Measurements from ENCODE around the gene CCNJL. TPM values are rescaled to one million over a fixed set of nuclear protein-coding genes. Genes with fewer than 3 reads are reported as not detected.

CCNJL gene
- polyA plus RNA-seq, 1 donor (not counting 4 experiments of a cell fraction or from before 2014, with no cell fraction given) = 1.6 TPM

GRCh38 chr5:160281275-160281674 lies 31.1 kb downstream of the CCNJL start:
- H3K79me2 ChIP-seq (ENCODE audit: control insufficient read depth, insufficient read depth, low read length) = no peaks in the 10 kb centered on the region
- H3K9me3 ChIP-seq (ENCODE audit: control insufficient read depth, low read depth, low read length) = no peaks in the 10 kb centered on the region
- no peaks in the 10 kb centered on the region for H4K20me1 ChIP-seq (ENCODE audit: control insufficient read depth, extremely low read depth, insufficient read depth, low read length)
- dilution Hi-C loops (cut with MboI; ENCODE audit: extremely low pct_ligation_motif_present, low sequenced_read_pairs) = no loop called here
- H3K9me1 ChIP-seq (ENCODE audit: control insufficient read depth, extremely low read depth, insufficient read depth, low read length) = no peaks in the 10 kb centered on the region
- no peaks in the 10 kb centered on the region for H3K27me3 ChIP-seq (ENCODE audit: control insufficient read depth, extremely low read depth, insufficient read depth, low read length)
- DNase-seq (ENCODE audit: low read depth, low spot score) = no peak
- H2AFZ ChIP-seq (ENCODE audit: control insufficient read depth, low read length) = no peak overlapping the region
- TF ChIP-seq EZH2 (IDR thresholded peaks at IDR 0.05; ENCODE audit: low read length) (no peak), CTCF (optimal IDR thresholded peaks at IDR 0.05 in 1 of 3, IDR thresholded peaks at IDR 0.05 in 1 of 3, conservative IDR thresholded peaks at IDR 0.05 in 1 of 3; ENCODE audit: extremely low read depth in 1 of 3, insufficient read depth in 2 of 3, low read length in 3 of 3) (no peak)
- no peak overlapping the region for H3K27ac ChIP-seq (ENCODE audit: control insufficient read depth, insufficient read depth, low read length)
- FAIRE-seq = no peak
- H3K4me1 ChIP-seq (ENCODE audit: control insufficient read depth, extremely low read depth, insufficient read depth, low read length) = no peaks in the 10 kb centered on the region
- H3K36me3 ChIP-seq (ENCODE audit: control insufficient read depth in 2 of 2, extremely low read depth in 1 of 2, insufficient read depth in 2 of 2, low read length in 2 of 2) = no peaks in the 10 kb centered on the region
- no peak overlapping the region for H3K9ac ChIP-seq (ENCODE audit: control insufficient read depth, extremely low read depth, insufficient read depth, low read length)
- H3K4me2 ChIP-seq (ENCODE audit: control insufficient read depth, extremely low read depth, insufficient read depth, low read depth, low read length) = no peak overlapping the region
- no peak overlapping the region for H3K4me3 ChIP-seq (ENCODE audit: control insufficient read depth in 2 of 3, extremely low read depth in 1 of 3, insufficient read depth in 2 of 3, low read depth in 1 of 3, low read length in 3 of 3)

- Histone ChIP-seq H3K4me2 (ENCODE audit: control insufficient read depth, extremely low read depth, insufficient read depth, low read depth, low read length) (no peak overlapping the region), H2AFZ (ENCODE audit: control insufficient read depth, low read length) (no peak overlapping the region), H3K36me3 (ENCODE audit: control insufficient read depth in 2 of 2, extremely low read depth in 1 of 2, insufficient read depth in 2 of 2, low read length in 2 of 2) (no peaks in the 10 kb centered on the region), H3K9me1 (ENCODE audit: control insufficient read depth, extremely low read depth, insufficient read depth, low read length) (no peaks in the 10 kb centered on the region), H3K4me1 (ENCODE audit: control insufficient read depth, extremely low read depth, insufficient read depth, low read length) (no peaks in the 10 kb centered on the region), H3K9ac (ENCODE audit: control insufficient read depth, extremely low read depth, insufficient read depth, low read length) (no peak overlapping the region), H4K20me1 (ENCODE audit: control insufficient read depth, extremely low read depth, insufficient read depth, low read length) (no peaks in the 10 kb centered on the region), H3K27me3 (ENCODE audit: control insufficient read depth, extremely low read depth, insufficient read depth, low read length) (no peaks in the 10 kb centered on the region), H3K79me2 (ENCODE audit: control insufficient read depth, insufficient read depth, low read length) (no peaks in the 10 kb centered on the region), H3K4me3 (ENCODE audit: control insufficient read depth in 2 of 3, extremely low read depth in 1 of 3, insufficient read depth in 2 of 3, low read depth in 1 of 3, low read length in 3 of 3) (no peak overlapping the region), H3K9me3 (ENCODE audit: control insufficient read depth, low read depth, low read length) (no peaks in the 10 kb centered on the region), H3K27ac (ENCODE audit: control insufficient read depth, insufficient read depth, low read length) (no peak overlapping the region)
- FAIRE-seq (no peak), DNase-seq (ENCODE audit: low read depth, low spot score) (no peak)
- dilution Hi-C loops (cut with MboI; ENCODE audit: extremely low pct_ligation_motif_present, low sequenced_read_pairs) = no loop called here
- no peak for TF ChIP-seq EZH2 (IDR thresholded peaks at IDR 0.05; ENCODE audit: low read length)
- no peak for TF ChIP-seq CTCF (optimal IDR thresholded peaks at IDR 0.05 in 1 of 3, IDR thresholded peaks at IDR 0.05 in 1 of 3, conservative IDR thresholded peaks at IDR 0.05 in 1 of 3; ENCODE audit: extremely low read depth in 1 of 3, insufficient read depth in 2 of 3, low read length in 3 of 3)
These were observed 31.8 kb downstream of the CCNJL start for GRCh38 chr5:160280384-160281095.

Measured in keratinocyte (primary cell).